Endometrial microvascular endothelial cells (primary cell): ENCODE results near the gene FBH1. TPM values are rescaled to one million over a fixed set of nuclear protein-coding genes. Genes with fewer than 3 reads are reported as not detected.

Experiments used
- in situ Hi-C: cut with HindIII; loops from 2 replicates; pipeline ENCODE4 v1.10.0; 2017; ENCODE audit warnings: low sequenced_read_pairs, low pct_unique_long_range_greater_than_20kb; ENCODE audit errors: inconsistent ontology term
- total RNA-seq: library from RNA; depleted of rRNA; stranded (reverse); fragments of >200 nt; gene quantifications from one replicate; pipeline ENCODE4 v1.2.3, GENCODE V29; 2015; ENCODE audit errors: inconsistent ontology term

Gene FBH1
- total RNA-seq, 1 donor from 2014 or later, result 93.5 TPM

GRCh38 chr10:5962358-5962940 is 72.4 kb downstream of the FBH1 start:
- in situ Hi-C loops, result loop anchor here (25.0 kb wide), 1 partner anchor 125 kb away; the partner anchor contains the start of gene RBM17

- in situ Hi-C loops, result loop anchor here (25.0 kb wide), 1 partner anchor 124 kb away; the partner anchor contains the start of gene RBM17
Observed at GRCh38 chr10:5963071-5963470, 73.0 kb downstream of the FBH1 start.

GRCh38 chr10:5963591-5963990 is 73.5 kb downstream of the FBH1 start:
- in situ Hi-C loops, result loop anchor here (25.0 kb wide), 1 partner anchor 124 kb away; the partner anchor contains the start of gene RBM17

- in situ Hi-C loops, result loop anchor here (25.0 kb wide), 1 partner anchor 123 kb away; the partner anchor contains the start of gene RBM17
Observed at GRCh38 chr10:5964736-5965135, 74.7 kb downstream of the FBH1 start.

- in situ Hi-C loops, result loop anchor here (25.0 kb wide), 1 partner anchor 122 kb away; the partner anchor contains the start of gene RBM17
Observed at GRCh38 chr10:5965266-5965665, 75.2 kb downstream of the FBH1 start.

- in situ Hi-C loops, result loop anchor here (25.0 kb wide), 1 partner anchor 119 kb away; the partner anchor contains the start of gene RBM17
Observed at GRCh38 chr10:5968037-5968680, 78.1 kb downstream of the FBH1 start.

- in situ Hi-C loops, result loop anchor here (25.0 kb wide), 1 partner anchor 118 kb away; the partner anchor contains the start of gene RBM17
Observed at GRCh38 chr10:5968681-5969453, 78.8 kb downstream of the FBH1 start.

GRCh38 chr10:5970066-5970465 is 80.0 kb downstream of the FBH1 start:
- in situ Hi-C loops, result loop anchor here (25.0 kb wide), 1 partner anchor 117 kb away; the partner anchor contains the start of gene RBM17

- in situ Hi-C loops, result loop anchor here (25.0 kb wide), 1 partner anchor 117 kb away; the partner anchor contains the start of gene RBM17
Observed at GRCh38 chr10:5970527-5970926, 80.5 kb downstream of the FBH1 start.

GRCh38 chr10:5971315-5971832 is 81.3 kb downstream of the FBH1 start:
- in situ Hi-C loops, result loop anchor here (25.0 kb wide), 1 partner anchor 116 kb away; the partner anchor contains the start of gene RBM17

GRCh38 chr10:5971886-5972285 is 81.8 kb downstream of the FBH1 start:
- in situ Hi-C loops, result loop anchor here (25.0 kb wide), 1 partner anchor 115 kb away; the partner anchor contains the start of gene RBM17

- in situ Hi-C loops, result loop anchor here (25.0 kb wide), 1 partner anchor 114 kb away; the partner anchor contains the start of gene RBM17
Observed at GRCh38 chr10:5973069-5973468, 83.0 kb downstream of the FBH1 start.

- in situ Hi-C loops, result no loop called here
Observed at GRCh38 chr10:5975641-5976473, 85.8 kb downstream of the FBH1 start.

GRCh38 chr10:5976512-5977470 is 86.7 kb downstream of the FBH1 start:
- in situ Hi-C loops, result no loop called here

- in situ Hi-C loops, result no loop called here
Observed at GRCh38 chr10:5977471-5978229, 87.6 kb downstream of the FBH1 start, which contains the start of gene IL15RA. IL15RA (minus strand) TSS chr10:5977543; CDS start chr10:5977492, 51 bp downstream.

GRCh38 chr10:5978230-5978489 is 88.1 kb downstream of the FBH1 start:
- in situ Hi-C loops, result no loop called here
